HUDEP-2 (cell line): Measurements from ENCODE around the gene VWA8.
A peak's percentile ranks its signal among the peaks of the same experiment; 100 is the strongest.
"Not testable (repeated sequence)": the region's sequence is repeated elsewhere in the genome, so short reads cannot be mapped to it uniquely, and the experiment has no call there.

ENCODE experiments used
- DNase-seq, 76 experiments: peaks; one replicate each; lab custom pipeline; 2025; ENCODE audit not compliant: unreplicated experiment in 76 of 76; lab: John Stamatoyannopoulos, UW

Gene VWA8

DNA sequence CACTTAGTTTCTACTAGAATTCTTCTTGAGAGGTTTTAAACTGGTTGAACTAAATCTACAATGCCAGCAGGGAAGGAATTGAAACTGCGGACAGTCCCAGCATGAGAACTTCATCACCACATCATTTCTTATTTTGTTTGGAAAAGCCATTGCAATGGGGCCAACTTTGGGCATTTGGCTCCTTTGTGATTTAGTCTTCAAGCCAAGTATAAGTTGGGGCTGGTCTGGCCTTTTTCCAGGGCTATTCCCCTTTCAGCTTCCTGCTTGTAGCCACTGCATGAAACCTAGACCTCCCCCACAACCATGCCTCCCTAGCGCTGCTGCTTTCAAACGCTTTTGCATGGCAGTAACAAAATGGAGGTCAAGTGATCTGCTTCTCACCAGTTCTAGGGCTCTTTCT, 361.3 kb downstream of the VWA8 start:
- no peak for DNase-seq

DNA sequence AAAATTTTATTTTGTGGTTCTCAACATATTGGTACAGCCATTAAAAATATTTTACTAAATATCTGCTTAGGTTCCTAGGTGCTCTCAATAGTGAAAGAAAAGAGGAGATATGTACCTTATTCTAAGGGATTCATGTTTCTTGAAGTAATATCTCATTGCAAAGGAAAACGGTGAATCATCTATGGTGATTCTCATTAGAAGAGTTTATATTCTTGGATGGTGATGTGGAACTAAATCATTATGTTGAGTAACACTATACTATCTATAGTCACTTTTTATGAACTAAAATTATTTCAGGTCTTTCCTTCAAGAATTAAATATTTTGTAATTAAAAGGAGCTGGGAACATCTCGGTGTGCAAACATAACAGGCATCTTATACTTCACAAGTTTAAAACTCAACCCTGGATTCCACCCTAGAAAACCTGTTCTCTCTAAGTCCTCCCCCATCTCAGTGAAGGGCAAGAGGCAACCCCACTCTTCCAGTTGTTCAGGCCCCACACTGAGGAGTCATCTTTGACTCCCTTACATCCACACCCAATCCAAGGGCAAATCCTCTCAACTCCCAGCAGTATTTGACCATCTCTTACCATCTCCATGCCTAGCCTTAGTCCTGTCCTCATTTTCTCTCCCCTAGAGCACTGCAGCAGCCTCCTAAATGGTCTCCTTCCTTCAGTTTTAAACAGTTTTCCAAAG, 363.4 kb downstream of the VWA8 start:
- no peak for DNase-seq

DNA sequence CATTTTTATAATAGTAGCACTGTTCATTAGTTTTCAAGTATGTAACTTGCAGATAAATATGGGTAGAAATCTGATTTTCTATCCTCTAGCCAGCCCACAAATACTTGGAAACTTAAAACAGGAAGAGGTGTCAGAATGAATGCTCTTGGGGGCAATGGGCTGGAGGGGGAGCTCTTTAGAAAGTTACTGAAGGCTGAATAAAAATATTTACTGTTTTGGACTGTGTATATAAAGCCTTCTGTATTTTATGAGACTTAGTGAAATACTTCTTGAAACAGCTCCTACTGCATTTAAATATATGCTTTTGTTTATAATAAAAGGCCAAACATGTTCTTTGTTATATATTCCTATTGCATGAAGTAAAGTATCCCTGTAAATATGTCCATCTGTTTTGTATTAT, 364.7 kb downstream of the VWA8 start:
- no peak for DNase-seq

DNA sequence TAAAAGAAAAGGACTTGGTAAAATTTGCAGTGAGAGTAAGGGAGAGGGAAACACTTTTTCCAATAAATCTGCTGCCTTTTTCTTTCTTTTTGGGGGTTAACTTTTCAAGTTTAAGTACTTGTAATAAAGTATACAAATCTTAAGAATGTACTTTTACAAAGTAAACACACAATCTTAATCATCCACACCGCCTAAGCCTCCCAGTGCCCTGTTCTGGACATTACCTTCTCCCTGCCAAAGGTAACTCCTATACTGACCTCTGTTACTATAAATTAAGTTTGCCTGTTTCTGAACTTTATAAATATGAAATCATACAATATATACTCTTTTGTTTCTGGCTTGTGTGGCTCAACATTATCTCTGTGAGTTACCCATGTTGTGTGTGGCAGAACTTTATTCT, 365.6 kb downstream of the VWA8 start:
- DNase-seq: no peak

DNA sequence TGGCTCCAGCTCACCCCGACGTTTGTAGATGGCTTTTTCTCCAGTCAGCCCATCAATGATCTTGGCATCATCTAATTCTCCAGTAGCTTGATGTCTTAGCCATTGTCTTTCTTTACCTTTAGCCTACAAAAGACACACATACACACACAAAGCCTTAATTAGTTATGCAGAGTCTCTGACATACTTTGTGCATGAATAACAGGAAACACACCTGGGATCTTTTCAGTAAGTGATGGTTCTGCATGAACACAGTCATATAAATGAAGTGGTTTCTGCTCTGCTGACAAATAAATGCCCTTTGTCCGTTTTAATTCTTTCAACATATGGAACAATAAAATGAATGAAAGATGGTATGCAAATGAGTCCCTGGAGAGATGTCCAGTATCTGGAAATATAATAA, 370.3 kb downstream of the VWA8 start:
- no peak for DNase-seq

DNA sequence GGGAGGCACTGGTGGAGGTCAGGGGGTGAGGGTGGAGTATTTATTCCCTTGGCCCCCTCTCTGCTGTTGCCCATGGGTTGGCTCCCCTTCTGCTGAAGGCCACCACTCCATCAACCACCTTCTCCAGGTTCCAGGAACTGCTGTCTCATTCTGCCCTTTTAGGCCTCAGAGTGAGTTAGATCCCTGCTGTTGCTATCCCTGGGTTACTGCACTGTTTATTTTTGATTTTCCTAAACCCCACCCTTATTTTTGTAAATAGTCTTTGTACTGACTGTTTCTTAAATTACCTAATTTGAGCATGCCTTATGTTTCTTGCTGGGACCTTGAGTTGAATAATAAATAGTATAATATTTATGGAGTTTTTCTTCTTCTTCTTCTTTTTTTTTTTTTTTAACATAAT, 370.8 kb downstream of the VWA8 start:
- no peak for DNase-seq

DNA sequence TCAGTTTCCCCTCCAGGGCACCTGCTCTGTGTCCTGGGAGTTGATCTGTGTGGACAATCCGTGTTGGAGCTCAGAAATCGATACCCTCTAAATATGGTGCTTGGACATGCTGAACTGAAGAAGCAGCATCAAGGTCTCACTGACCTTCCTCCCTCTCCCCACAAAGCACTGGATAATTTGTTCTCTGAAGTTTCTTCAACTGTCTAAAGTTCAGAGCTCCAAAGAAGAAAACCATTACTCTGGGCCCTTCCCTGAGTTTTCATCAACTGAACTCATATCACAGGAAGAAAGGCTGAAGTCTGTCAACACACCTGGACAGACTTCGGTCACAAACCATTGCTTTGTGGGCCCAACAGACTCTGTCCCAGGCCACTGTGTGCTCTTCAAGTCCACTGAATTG, 371.5 kb downstream of the VWA8 start:
- DNase-seq: no peak

DNA sequence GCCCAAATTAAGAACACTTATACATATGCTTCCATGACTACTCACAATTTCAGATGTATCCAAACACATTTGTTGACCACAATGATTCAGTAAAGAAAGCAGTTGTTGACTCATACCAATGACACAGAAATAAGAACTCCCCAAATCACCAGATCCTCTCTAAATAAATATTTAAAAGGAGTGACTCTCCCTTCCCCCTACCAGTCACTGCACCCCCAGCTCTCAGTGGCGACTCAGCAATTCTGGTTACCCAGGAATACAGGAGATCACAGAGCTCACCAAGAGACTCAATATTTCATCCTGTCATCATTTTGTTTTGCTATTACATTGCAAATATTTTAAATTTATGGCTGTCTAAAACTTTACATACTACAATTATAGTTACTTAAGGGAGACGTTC, 372.0 kb downstream of the VWA8 start:
- peak in 18 of 76 experiments; percentile 9 to 58 (median 28) for DNase-seq

DNA sequence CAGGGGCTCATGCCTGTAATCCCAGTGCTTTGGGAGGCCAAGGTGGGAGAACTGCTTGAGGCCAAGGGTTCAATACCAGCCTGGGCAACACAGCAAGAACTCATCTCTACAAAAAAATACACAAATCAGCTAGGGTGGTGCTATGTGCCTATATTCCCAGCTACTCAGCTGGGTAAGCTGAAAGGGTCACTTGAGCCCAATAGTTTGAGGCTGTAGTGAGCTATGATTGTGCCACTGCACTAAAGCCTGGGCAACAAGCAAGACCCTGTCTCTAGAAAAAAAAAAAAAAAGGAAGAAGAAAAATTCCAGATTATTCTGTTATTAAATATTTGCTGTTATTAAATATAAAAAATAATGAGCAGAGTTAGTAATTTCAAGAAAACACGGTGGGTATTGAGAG, 372.5 kb downstream of the VWA8 start:
- DNase-seq: no peak

DNA sequence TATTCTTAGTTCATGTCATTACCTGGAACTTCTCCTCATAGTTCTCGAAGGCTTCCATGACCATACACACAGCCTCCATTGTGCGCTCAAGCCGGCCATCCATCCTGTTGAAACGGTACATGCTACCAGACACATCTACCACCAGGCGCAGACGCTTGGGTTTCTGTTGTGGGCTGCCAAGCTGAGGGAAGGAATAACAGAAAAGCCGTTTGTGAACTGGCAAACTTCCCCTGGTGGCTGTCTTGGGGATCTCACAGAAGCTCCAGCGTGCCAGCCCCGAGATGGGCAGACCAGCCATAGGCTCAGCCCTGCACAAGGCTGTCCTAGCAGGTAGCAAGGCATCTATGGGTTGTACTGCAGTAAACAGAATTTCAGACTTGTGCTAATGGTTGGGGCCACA, 373.4 kb downstream of the VWA8 start:
- peak in 2 of 76 experiments; percentile 1 to 12 for DNase-seq

DNA sequence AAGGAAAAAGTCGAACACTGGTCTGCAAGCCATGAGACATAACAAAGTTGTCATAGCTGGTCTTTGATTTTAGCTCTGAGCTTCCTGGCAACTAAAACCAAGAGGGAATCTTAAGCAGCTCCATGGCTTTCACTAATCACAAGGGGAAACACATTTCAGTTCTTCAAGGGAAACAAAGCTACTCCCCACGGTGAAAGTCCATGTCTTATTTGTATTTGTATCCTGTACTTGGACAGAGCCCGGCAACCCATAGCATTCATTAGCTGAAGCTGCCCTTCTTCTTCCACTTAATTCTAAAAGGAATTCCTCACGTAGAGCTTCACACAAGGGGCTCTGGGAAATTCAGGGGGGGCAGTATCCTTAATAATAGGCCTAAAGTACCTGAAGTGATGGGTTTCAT, 374.7 kb downstream of the VWA8 start:
- no peak for DNase-seq

DNA sequence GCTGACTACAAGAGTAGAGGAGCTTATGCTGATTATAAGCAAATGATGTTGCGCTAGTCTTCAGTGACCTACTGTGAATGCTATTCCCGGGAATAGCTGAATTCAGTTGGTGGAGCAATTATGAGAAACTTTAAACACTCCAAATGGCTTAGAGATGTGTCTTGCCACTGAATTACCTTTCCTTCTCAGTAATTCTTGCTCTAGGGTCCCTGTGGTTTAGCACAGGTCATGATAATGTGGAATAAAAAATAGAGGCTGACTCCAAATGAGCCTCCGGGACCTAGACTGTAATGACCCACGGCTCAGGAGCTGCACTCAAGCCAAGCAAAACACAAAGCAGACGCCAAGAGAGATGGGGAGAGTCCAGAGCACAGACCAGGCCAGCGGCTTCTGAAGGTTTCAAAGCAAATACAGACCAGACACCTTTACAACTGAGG, 378.9 kb downstream of the VWA8 start:
- DNase-seq: no peak

DNA sequence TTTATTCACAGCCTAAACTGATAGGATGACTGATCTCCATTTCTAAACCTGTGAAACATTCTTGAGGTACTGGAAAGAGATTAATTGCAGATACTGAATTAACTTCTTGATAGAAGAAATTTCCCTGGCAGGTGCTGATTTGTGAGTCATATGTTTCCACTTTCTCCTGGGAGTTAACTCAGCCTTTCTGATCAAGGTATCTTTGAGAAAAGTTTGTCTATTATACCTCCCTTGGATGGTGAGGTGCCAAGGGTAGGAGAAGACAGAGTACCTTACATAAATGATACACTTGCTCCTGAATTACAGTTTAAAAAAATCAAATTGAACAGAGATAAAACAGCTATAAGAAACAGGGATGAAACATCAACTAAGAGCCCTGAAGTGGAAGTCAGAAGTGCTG, 380.6 kb downstream of the VWA8 start:
- DNase-seq: no peak

DNA sequence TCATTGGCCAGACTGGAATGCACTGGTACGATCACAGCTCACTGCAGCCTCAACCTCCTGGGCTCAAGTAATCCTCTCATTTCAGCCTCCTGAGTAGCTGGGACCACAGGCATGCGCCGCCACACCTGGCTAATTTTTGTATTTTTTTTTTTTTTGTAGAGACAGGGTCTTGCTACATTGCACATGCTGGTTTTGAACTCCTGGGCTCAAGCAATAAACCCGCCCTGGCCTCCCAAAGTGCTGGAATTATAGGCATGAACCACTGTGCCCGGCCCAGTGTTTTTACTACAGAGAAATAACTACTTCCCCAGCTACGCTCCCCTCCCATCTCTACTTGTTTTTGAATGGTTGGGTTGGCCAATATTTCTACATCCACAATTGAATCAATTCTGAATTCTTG, 381.0 kb downstream of the VWA8 start:
- DNase-seq: no peak

DNA sequence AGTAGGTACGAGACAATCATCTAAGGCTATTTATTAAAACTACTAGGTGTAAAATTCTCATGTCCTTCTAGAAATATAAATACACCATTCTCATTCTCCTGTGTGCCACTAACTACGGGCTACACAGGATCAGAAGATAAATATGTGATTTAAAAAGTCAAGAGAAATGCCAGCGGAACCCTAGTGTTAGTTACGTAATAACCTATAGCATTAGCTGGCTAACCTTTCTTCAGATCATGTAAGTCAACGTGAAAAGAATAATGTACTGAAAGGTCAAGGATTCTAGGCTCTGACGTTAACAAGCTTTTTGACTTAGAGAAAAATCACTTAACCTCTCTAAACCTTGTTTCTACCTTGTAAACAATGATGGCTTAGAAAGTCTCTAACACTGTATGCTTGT, 381.7 kb downstream of the VWA8 start:
- DNase-seq: no peak

DNA sequence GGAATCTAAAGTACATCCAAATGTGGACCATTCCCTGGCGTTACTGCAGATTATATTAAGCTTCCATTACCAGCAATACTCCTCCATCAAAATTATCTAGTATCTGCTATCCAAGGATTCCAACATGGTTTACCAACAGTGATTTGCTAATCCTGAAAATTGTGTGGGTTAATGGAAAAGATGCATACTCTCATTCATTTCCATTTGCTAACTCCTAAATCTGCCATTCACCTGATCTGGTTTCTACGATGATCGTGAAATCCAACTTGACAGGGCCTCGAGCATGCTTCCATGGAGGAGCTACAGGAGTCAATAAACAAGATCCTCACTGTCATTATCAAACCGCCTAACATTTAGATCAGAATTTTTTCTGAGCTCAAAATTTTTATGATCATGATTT, 382.5 kb downstream of the VWA8 start:
- DNase-seq: no peak

DNA sequence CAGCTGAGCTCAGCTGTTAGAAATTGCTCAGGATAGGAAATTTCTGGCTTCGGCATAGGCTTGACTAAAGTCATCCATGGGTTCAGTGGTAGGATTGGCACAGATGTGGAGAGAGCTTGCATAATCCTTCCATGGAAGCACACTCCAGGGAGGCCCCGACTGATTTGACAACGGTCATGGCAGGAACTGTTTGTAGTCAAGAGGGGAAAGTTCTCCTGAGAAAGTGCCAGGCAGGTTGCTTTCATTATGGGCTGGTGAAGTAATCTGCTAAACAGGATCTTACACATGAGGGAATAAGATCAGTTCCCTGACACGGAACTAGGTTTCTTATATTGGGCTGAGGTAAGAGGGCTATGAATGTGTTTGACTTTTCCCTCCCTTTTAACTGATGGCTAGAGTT, 383.5 kb downstream of the VWA8 start:
- no peak for DNase-seq

DNA sequence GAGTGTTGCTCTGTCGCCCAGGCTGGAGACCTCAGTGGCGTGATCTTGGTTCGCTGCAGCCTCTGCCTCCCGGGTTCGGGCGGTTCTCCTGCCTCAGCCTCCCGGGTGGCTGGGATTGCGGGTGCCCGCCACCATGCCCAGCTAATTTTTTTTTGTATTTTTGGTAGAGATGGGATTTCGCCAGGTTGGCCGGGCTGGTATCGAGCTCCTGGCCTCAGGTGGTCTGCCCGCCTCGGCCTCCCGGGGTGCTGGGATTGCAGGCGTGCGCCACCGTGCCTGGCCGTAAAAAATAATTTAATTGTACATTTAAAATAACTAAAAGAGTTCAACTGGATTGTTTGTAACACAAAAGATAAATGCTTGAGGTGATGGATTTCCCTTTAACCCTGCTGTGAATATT, 387.3 kb downstream of the VWA8 start:
- not testable (repeated sequence) for DNase-seq

DNA sequence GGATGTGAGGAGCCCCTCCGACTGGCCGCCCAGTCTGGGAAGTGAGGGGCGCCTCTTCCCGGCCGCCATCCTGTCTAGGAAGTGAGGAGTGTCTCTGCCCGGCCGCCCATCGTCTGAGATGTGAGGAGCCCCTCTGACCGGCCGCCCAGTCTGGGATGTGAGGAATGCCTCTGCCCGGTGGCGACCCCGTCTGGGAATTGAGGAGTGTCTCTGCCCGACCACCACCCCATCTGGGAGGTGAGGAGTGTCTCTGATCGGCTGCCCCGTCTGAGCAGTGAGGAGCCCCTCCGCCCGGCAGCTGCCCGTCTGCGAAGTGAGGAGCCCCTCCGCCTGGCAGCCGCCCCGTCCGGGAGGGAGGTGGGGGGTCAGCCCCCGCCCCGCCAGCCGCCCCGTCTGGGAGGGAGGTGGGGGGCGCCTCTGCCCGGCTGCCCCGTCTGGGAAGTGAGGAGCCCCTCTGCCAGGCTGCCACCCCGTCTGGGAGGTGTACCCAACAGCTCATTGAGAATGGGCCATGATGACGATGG, 389.0 kb downstream of the VWA8 start:
- DNase-seq: not testable (repeated sequence)

DNA sequence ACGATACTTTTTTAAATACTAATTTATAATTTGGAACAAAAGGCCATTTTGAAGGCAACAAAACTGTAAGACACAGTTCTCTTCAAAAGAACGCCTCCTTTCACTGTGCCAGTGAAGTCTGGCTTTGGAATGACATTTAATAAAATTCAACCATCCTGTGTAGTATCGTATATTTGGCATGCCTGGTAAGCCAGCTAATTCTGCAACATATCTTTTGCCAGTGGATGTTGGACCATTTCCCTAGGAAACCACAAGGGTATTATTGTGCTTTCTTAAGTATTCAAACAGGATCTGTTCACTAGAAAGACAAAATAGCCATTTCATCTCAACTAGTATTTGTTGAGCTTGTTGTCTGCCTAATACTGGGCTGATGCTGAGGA, 391.9 kb downstream of the VWA8 start:
- no peak for DNase-seq

DNA sequence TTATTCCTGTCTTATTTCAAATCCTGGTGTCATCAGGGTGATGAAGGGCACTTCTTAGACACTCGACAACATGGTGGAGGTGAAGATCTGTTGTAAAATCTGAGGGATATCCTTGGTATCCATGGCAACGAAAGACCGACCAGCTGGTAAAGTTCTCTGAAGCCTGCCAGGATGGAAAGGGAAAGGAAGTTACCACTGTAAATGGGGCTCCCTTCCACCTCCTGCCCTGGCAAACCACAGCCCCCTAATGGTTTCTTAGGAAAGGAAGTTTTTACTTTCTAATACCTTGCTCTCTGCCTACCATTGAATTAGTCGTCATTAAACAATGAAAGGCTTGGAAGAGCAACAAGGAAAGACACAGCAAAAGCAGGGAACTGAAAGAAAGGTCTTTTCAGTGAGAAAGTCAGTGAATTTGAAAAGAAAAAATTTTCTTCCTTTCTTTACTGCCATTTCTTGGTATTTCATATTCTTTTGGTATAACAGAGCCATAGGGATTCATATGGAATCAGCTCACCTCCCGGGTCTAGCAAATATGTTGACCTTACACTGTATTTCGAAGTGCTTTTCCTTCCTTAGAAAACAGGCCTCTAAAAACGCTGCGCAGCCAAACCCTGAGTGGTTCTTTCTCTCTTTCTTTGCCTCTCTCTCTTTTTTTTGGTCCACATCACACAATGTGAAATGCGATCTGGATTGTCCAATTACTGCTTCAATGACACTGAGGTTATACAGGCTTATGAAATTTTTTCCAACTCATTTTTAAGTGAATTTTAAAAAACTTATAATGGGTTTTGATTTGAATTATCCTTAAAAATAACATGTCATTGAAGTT, 392.6 kb downstream of the VWA8 start:
- no peak for DNase-seq

DNA sequence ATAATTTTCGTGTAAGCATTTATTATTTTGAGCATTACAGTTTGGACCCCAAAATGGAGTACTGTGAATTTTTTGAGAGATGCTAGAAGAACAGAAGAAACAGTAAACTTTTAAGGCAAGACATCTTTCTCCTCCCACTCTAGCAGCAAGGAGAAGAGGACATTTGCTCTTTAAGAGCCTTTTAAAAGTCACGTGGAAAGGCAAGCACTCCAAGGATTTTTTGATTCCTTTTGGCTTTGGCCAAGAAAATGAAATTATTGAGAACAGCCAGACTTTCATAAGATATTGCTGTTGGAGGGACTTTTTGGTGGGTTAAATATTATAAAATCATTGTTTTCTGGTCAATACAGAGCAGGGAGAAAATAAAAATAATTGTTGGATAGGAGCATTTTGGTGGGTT, 393.5 kb downstream of the VWA8 start:
- DNase-seq: no peak
